K562 treated with DMSO at 1 percent for 48 hours (cell line): ENCODE data around the gene C1orf52. TPM values are rescaled to one million over a fixed set of nuclear protein-coding genes. Genes with fewer than 3 reads are reported as not detected.

Source experiments
- total RNA-seq: library from RNA; unstranded; fragments of 300-600 nt; gene quantifications from 2 replicates; pipeline ENCODE4 v1.2.3, GENCODE V29; 2022; ENCODE audit warnings: low replicate concordance; ENCODE audit errors: extremely low read depth

C1orf52 gene
- total RNA-seq = not detected in 2 replicates

DNA sequence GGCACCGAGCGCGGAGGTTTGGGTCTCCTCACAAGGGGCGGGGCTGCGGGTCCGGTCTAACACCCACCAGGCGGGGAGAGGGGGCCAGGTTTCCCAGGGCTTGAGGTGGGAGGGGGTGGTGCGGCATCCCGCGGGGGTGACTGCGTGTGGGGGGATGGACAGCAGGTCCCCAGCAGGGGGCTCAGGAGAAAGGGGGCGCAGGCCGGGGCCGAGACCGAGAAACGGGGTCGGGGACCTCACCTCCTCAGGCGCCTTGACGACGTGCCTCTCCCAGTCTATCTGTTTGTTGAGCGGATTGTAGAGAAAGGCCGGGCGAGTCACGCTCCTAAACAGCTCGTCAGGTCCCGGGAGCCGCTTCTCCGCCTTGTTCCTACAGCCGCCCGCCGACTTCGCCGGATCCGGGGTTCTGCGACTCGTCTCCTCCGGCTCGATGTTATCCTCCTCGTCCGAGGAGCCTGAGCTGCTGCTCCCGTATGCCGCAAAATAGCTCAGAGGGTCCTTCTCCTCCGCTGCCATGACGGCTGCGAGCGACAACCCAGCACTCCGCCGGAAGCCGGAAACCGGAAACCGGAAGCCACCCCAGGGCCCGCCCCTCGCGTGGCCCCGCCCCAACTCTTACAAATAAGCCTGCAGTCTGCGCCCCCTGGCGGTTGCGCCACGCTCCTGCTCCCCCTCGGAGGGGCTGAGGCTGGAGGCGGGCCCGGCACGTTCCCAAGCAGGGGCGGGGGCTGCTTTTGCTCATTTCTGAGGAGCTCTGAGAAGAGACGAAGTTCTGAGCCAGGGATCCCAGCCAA is at the start of gene C1orf52:
C1orf52 (minus strand) TSS at position 545 of the 794 bp plus-strand sequence; CDS start at position 516, 29 bp downstream.

DNA sequence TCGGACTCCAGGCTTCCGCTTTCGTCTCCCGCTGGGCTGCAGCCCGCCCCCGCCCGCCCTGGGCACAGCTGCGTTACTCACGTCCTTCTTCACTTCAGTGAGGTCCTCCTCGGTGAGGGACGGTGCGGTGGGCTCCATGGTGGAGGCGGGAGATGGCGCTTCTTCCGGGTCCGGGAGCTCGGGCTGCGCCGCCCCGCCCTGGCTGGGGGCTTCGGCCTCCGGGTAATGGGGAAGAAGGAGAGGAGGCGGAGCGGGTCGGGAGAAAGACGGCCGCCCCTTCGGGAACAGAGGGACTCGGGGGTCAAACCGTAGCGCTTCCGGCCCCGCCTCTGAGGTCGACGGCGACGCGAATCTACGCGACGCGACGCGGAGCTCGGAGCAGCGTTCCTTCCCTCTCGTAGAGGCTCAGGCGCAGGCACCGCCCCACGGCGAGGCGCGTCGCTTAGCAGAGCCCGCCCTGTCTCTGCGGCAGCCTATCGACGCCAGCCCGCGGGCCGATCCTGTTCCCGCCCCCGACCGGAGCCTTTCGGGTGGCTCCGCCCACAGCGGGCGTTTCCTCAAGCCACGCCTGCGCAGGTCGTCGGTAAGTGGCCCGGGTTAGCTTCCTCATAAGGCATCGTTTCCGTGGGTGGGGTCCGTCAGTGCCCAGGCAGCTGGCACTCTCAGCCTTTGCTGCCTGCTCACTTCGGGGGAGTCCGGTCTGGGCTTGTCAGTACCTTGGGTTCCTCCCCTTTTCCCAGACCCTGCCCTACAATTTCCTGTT is 16.9 kb upstream of the C1orf52 start, which contains the start of gene BCL10:
BCL10 (minus strand) TSS at position 418 of the 763 bp plus-strand sequence; CDS start at position 138, 280 bp downstream.

DNA sequence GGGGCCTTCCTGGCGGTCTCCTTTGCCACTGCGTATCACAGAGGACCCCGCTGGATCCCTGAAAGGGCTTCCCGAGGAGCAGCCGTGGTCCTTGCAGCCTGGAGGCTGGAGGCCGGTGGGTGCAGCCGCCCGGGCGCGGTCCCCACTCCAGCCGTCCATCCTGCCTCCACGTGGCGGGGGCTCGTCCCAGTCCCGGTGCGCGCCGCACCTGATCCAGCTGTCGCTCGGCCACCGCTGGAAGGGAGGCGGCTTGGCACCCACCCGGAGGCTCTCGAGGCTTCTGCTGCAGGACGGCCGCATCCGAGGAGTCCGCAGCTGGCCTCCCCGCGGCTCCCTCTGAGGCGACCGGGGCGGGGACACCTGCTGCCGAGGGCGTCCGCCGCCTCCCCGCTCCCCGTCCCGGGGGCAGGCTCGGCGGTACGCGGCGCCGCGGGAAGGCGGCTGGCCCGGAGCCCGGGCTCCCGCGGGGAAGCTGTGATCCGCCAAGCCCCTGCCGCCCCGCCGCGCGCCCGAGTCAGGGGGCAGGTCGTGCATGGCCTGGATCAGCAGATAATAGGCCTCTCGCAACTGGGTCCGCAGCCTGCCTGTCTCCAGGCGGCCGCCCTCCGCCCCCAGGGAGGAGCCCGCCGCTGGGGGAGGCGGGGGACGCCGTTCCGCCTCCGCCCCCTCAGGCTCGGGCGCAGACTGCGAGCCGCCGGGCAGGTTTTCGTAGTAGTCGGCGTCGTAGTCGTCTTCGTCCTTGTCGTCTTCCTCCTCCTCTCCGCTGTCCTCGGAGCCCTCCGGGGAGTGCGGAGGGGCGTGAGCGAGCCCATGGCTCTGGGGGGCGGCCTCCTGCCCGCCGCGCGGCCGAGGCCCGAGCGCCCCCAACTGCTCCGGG is 58.8 kb downstream of the C1orf52 start, which contains the start of gene SYDE2:
SYDE2 (minus strand) TSS at position 554 of the 877 bp plus-strand sequence; CDS start at position 534, 20 bp downstream.

Other genes starting within 250 kb of the C1orf52 start
- gene MCOLN3, start 211.2 kb downstream of the C1orf52 start, total RNA-seq = not detected in 2 replicates
- not detected in 2 replicates for gene SYDE2, start 58.6 kb downstream of the C1orf52 start, total RNA-seq
- not detected in 2 replicates for gene BCL10, start 17.0 kb upstream of the C1orf52 start, total RNA-seq
- gene DDAH1, start 205.5 kb upstream of the C1orf52 start, total RNA-seq = not detected in 2 replicates